GM12878 (cell line): Measurements from ENCODE around the gene KNSTRN. TPM values are rescaled to one million over a fixed set of nuclear protein-coding genes. Genes with fewer than 3 reads are reported as not detected.

Experiments used
- ATF7 ChIP-seq: fragments of 450-650 bp; IDR thresholded peaks from 2 replicates; pipeline ENCODE4 v1.6.1; 2016; ENCODE audit warnings: low read depth, mild to moderate bottlenecking
- BACH1 ChIP-seq: fragments of 450-650 bp; IDR thresholded peaks from 2 replicates; pipeline ENCODE4 v1.6.1; 2017; ENCODE audit warnings: mild to moderate bottlenecking, borderline replicate concordance
- BRCA1 ChIP-seq: IDR thresholded peaks from 2 replicates; pipeline ENCODE4 v1.6.1; 2011; ENCODE audit warnings: low read depth, low read length, improper control_type of control experiment
- DPF2 ChIP-seq: fragments of 450-650 bp; IDR thresholded peaks from 2 replicates; pipeline ENCODE4 v1.6.1; 2017; ENCODE audit warnings: mild to moderate bottlenecking
- EED ChIP-seq: sonication (generic); IDR thresholded peaks from 2 replicates; pipeline ENCODE4 v1.6.1; 2016; ENCODE audit warnings: antibody characterized with exemption, low read depth
- EGR1 ChIP-seq, 2 experiments: IDR thresholded peaks; 1 replicate in 1 of 2; 2 replicates in 1 of 2; pipeline ENCODE4 v1.6.1; 2011 to 2012; ENCODE audit warnings: low read depth in 2 of 2, low read length in 2 of 2, borderline replicate concordance in 1 of 2, mild to moderate bottlenecking in 1 of 2, moderate library complexity in 1 of 2
- GABPA ChIP-seq: IDR thresholded peaks from 2 replicates; pipeline ENCODE4 v1.6.1; 2014; ENCODE audit warnings: antibody characterized with exemption, low read depth, mild to moderate bottlenecking, inconsistent platforms
- HCFC1 ChIP-seq: fragments of 150-350 bp; IDR thresholded peaks from 2 replicates; pipeline ENCODE4 v1.6.1; 2014; ENCODE audit warnings: low read length
- IRF3 ChIP-seq: fragments of 450-650 bp; IDR thresholded peaks from 2 replicates; pipeline ENCODE4 v1.6.1; 2014; ENCODE audit warnings: mild to moderate bottlenecking
- MYB ChIP-seq: fragments of 150-350 bp; IDR thresholded peaks from 2 replicates; pipeline ENCODE4 v1.6.1; 2014; ENCODE audit warnings: mild to moderate bottlenecking, low read depth, low read length, borderline replicate concordance
- NFXL1 ChIP-seq: fragments of 450-650 bp; IDR thresholded peaks from 2 replicates; pipeline ENCODE4 v1.6.1; 2017; ENCODE audit warnings: antibody characterized with exemption, mild to moderate bottlenecking, borderline replicate concordance
- NFYB ChIP-seq: IDR thresholded peaks from 2 replicates; pipeline ENCODE4 v1.6.1; 2011; ENCODE audit warnings: low read depth, mild to moderate bottlenecking, low read length, improper control_type of control experiment, moderate library complexity; ENCODE audit not compliant: insufficient read depth
- NR2C2 ChIP-seq: IDR thresholded peaks from 2 replicates; pipeline ENCODE4 v1.6.1; 2011; ENCODE audit warnings: borderline replicate concordance, low read depth; ENCODE audit not compliant: control insufficient read depth, insufficient read length
- NRF1 ChIP-seq: conservative IDR thresholded peaks from 2 replicates; pipeline ENCODE4 v1.6.1; 2011; ENCODE audit warnings: mild to moderate bottlenecking, low read depth, low read length, improper control_type of control experiment
- POLR2A ChIP-seq: IDR thresholded peaks from 2 replicates; pipeline ENCODE4 v1.6.1; 2011; ENCODE audit warnings: low read depth, mild to moderate bottlenecking, low read length
- RB1 ChIP-seq: fragments of 450-650 bp; formaldehyde crosslinking; IDR thresholded peaks from 2 replicates; pipeline ENCODE4 v1.6.1; 2017; ENCODE audit warnings: mild to moderate bottlenecking, borderline replicate concordance
- RCOR1 ChIP-seq: conservative IDR thresholded peaks from 2 replicates; pipeline ENCODE4 v1.6.1; 2012; ENCODE audit warnings: low read depth, low read length, improper control_type of control experiment
- SMARCA5 ChIP-seq: fragments of 450-650 bp; IDR thresholded peaks from 2 replicates; pipeline ENCODE4 v1.6.1; 2017; ENCODE audit warnings: mild to moderate bottlenecking
- SREBF1 ChIP-seq: IDR thresholded peaks from 2 replicates; pipeline ENCODE4 v1.6.1; 2012; ENCODE audit warnings: mild to moderate bottlenecking, low read length
- SREBF2 ChIP-seq: IDR thresholded peaks from 2 replicates; pipeline ENCODE4 v1.6.1; 2012; ENCODE audit warnings: mild to moderate bottlenecking, low read length
- SRF ChIP-seq, 2 experiments: IDR thresholded peaks; 2 replicates each; pipeline ENCODE4 v1.6.1; 2011; ENCODE audit warnings: low read depth in 2 of 2, low read length in 2 of 2, mild to moderate bottlenecking in 1 of 2, moderate library complexity in 1 of 2
- SUPT20H ChIP-seq: IDR thresholded peaks from 2 replicates; pipeline ENCODE4 v1.6.1; 2011; ENCODE audit warnings: low read depth, mild to moderate bottlenecking, low read length, moderate library complexity, borderline replicate concordance; ENCODE audit not compliant: control insufficient read depth
- TAF1 ChIP-seq: IDR thresholded peaks from 2 replicates; pipeline ENCODE4 v1.6.1; 2011; ENCODE audit warnings: mild to moderate bottlenecking, low read depth, low read length, borderline replicate concordance
- TARDBP ChIP-seq: IDR thresholded peaks from 2 replicates; pipeline ENCODE4 v1.6.1; 2016; ENCODE audit warnings: borderline replicate concordance
- TCF3 ChIP-seq: IDR thresholded peaks from 2 replicates; pipeline ENCODE4 v1.6.1; 2012; ENCODE audit warnings: low read depth, mild to moderate bottlenecking, low read length, borderline replicate concordance; ENCODE audit not compliant: insufficient read depth
- TCF7 ChIP-seq: IDR thresholded peaks from 2 replicates; pipeline ENCODE4 v1.6.1; 2014; ENCODE audit warnings: antibody characterized with exemption, borderline replicate concordance
- YBX1 ChIP-seq: fragments of 450-650 bp; IDR thresholded peaks from 2 replicates; pipeline ENCODE4 v1.6.1; 2016; ENCODE audit warnings: antibody characterized with exemption
- ZBTB11 ChIP-seq: fragments of 450-650 bp; formaldehyde crosslinking; IDR thresholded peaks from 2 replicates; pipeline ENCODE4 v1.5.0; 2022; ENCODE audit warnings: mild to moderate bottlenecking, missing genetic modification characterization
- ZNF217 ChIP-seq: fragments of 450-650 bp; IDR thresholded peaks from 2 replicates; pipeline ENCODE4 v1.6.1; 2017; ENCODE audit warnings: antibody characterized with exemption, mild to moderate bottlenecking
- ZNF24 ChIP-seq: fragments of 450-650 bp; IDR thresholded peaks from 2 replicates; pipeline ENCODE4 v1.6.1; 2017; ENCODE audit warnings: antibody characterized with exemption, mild to moderate bottlenecking
- polyA plus RNA-seq, 11 experiments: library from polyadenylated mRNA; depleted of rRNA in 4 of 11; unstranded in 6 of 11; stranded (reverse) in 5 of 11; fragments of >200 nt; fragmentation: Nextera tagmentation in 4 of 11; fragmentation: Illumina TruSeq in 1 of 11; extraction: Ambion mirVana in 4 of 11; extraction: Trizol in 1 of 11; gene quantifications; 1 replicate in 1 of 11; 2 replicates in 10 of 11; pipeline versions ENCODE4 v1.2.1 to v1.2.3, GENCODE V29; 2011 to 2016; ENCODE audit warnings: inconsistent platforms in 2 of 11, missing spikeins in 2 of 11, low read depth in 1 of 11
- total RNA-seq, 4 experiments: library from RNA; depleted of rRNA in 3 of 4; stranded (reverse); fragments of >200 nt in 3 of 4; fragmentation: Illumina TruSeq in 1 of 4; extraction: Trizol in 1 of 4; gene quantifications; 2 replicates each; pipeline versions ENCODE4 v1.2.1 to v1.2.3, GENCODE V29; 2013 to 2021

Gene KNSTRN
- total and polyA plus RNA-seq, 10 of the 15 experiments (the other 5 are each of a cell fraction or from before 2014, with no cell fraction given): 30.3 to 72.1 (median 47.1) TPM

GRCh38 chr15:40440743-40441564 is 58.4 kb downstream of the KNSTRN start, which contains the start of gene BAHD1 (continued):
- TF ChIP-seq ZBTB11 (CRISPR knock-in tag) (no peak), ATF7 (no peak), ZNF24 (no peak), NRF1 (no peak), MYB (no peak), HCFC1 (no peak), BRCA1 (no peak), TARDBP (no peak), TCF3 (0 out of 2 replicates have a peak, but pooled peaks have one; percentile 2), SRF (IDR thresholded peaks at IDR 0.05; ENCODE audit: low read depth in 2 of 2, low read length in 2 of 2) (no peak), SREBF2 (no peak), YBX1 (no peak), EED (no peak), NR2C2 (no peak), RB1 (0 out of 2 replicates have a peak, but pooled peaks have one; percentile 46), NFXL1 (no peak), NFYB (peak; percentile 89), POLR2A (peak; percentile 78), BACH1 (no peak), TCF7 (no peak), ZNF217 (no peak), IRF3 (no peak; the same call in 1 of the 2 replicates), SREBF1 (no peak), SUPT20H (no peak), EGR1 (IDR thresholded peaks at IDR 0.05; ENCODE audit: borderline replicate concordance in 1 of 2, low read depth in 2 of 2, low read length in 2 of 2) (peak in 1 of 2 experiments; percentile 65; a peak in 1 of 3 replicates), TAF1 (no peak), SMARCA5 (0 out of 2 replicates have a peak, but pooled peaks have one; percentile 60), GABPA (no peak), RCOR1 (no peak), DPF2 (peak; percentile 53; the same call in 1 of the 2 replicates)
